ENCODE results near the gene PARD6G. TPM values are rescaled to one million over a fixed set of nuclear protein-coding genes. Genes with fewer than 3 reads are reported as not detected.
"Not testable (repeated sequence)": the region's sequence is repeated elsewhere in the genome, so short reads cannot be mapped to it uniquely, and the experiment has no call there.

PARD6G gene
- total and polyA plus RNA-seq, 4 donors: 11.8 to 20.3 (median 18.2) TPM

DNA sequence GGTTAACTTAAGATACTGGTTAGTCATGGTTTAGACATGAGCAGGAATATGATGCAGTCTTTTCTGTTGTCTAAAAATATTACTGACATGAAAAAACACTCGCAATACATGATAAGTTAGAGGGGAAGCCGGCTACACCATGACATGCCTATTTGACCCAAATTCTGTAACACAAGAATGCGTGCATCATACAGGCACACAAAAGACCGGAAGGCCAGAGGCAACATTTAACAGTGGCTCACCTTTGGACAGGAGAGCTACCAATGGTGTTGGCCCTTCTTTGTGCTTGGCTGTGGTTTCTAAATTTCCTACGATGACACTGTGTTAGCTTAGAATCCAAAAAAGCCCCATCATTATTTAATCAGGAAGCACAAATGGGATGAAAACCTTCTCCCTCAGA, 4.1 kb downstream of the PARD6G start:
- Histone ChIP-seq H3K36me3 (ENCODE audit: control insufficient read depth, insufficient read depth, low read length) (no peaks in the 10 kb centered on the region), H3K27me3 (ENCODE audit: control insufficient read depth, insufficient read depth, low read length) (no peaks in the 10 kb centered on the region), H3K4me3 (ENCODE audit: low read depth, low read length) (no peak overlapping the region), H3K27ac (ENCODE audit: low read depth, low read length) (no peak overlapping the region), H3K4me1 (ENCODE audit: control insufficient read depth, insufficient read depth, low read length) (peaks cover 13% of the 10 kb centered on the region), H3K9me3 (ENCODE audit: control insufficient read depth, insufficient read depth, low read length) (no peaks in the 10 kb centered on the region)
- no peak for DNase-seq (ENCODE audit: low read depth in 4 of 6, low spot score in 6 of 6)
- 91% methylated on average over 4 of the region's 5 CpGs for WGBS (ENCODE audit: insufficient coverage)

DNA sequence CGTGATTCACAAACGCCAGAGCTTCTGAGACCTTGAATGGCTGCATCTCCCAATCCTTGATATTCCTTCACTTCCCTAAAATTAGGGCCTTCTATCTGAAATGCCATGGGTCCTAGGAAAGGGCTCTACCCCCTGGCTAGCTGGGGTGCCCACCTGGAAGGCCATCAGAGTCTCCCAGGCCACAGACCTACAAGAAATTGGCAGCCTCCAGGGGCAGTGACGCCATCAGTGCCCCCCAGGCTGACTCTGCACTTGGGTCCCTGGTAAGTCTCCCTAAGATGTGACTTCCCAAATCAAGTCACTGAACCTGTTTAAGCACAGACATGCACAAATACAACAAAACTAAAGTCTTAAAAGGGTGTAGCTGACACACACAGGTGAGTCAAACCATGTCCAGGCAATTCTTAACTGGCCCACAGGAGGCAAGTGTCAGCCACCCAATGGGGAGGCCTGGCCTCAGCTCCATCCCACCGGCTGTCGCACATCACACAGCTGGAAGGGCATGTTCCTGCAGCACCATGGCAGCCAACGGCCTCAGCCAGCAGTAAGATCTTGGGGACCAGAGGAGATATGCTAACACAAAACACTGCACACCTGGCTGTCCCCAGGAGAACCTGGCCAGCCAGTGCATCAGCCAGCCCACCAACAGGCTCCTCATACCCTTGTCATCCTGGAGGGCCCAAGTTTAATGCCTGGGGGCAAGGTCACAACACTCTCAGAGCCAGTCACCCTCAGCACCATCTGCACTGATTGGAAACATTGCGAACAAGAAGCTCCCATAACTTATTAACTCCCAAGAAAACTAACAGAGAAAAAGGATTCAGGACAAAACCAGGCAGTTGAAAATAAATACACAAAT, 5.2 kb downstream of the PARD6G start:
- WGBS (ENCODE audit: insufficient coverage): 93% methylated on average over 6 of the region's 7 CpGs
- no peaks in the 10 kb centered on the region for H3K27me3 ChIP-seq (ENCODE audit: control insufficient read depth, insufficient read depth, low read length)
- no peaks in the 10 kb centered on the region for H3K36me3 ChIP-seq (ENCODE audit: control insufficient read depth, insufficient read depth, low read length)
- H3K4me3 ChIP-seq (ENCODE audit: low read depth, low read length): no peak overlapping the region
- no peak for DNase-seq (ENCODE audit: low read depth in 4 of 6, low spot score in 6 of 6)
- H3K27ac ChIP-seq (ENCODE audit: low read depth, low read length): no peak overlapping the region
- no peaks in the 10 kb centered on the region for H3K9me3 ChIP-seq (ENCODE audit: control insufficient read depth, insufficient read depth, low read length)
- H3K4me1 ChIP-seq (ENCODE audit: control insufficient read depth, insufficient read depth, low read length): peaks cover 8% of the 10 kb centered on the region

- Histone ChIP-seq H3K27me3 (ENCODE audit: control insufficient read depth, insufficient read depth, low read length) (no peaks in the 10 kb centered on the region), H3K4me3 (ENCODE audit: low read depth, low read length) (no peak overlapping the region), H3K4me1 (ENCODE audit: control insufficient read depth, insufficient read depth, low read length) (no peaks in the 10 kb centered on the region), H3K36me3 (ENCODE audit: control insufficient read depth, insufficient read depth, low read length) (no peaks in the 10 kb centered on the region), H3K27ac (ENCODE audit: low read depth, low read length) (no peak overlapping the region), H3K9me3 (ENCODE audit: control insufficient read depth, insufficient read depth, low read length) (no peaks in the 10 kb centered on the region)
- 72% methylated on average over 3 of the region's 5 CpGs for WGBS (ENCODE audit: insufficient coverage)
- no peak for DNase-seq (ENCODE audit: low read depth in 4 of 6, low spot score in 6 of 6)
Observed at GRCh38 chr18:80239830-80240229, 7.5 kb downstream of the PARD6G start.

DNA sequence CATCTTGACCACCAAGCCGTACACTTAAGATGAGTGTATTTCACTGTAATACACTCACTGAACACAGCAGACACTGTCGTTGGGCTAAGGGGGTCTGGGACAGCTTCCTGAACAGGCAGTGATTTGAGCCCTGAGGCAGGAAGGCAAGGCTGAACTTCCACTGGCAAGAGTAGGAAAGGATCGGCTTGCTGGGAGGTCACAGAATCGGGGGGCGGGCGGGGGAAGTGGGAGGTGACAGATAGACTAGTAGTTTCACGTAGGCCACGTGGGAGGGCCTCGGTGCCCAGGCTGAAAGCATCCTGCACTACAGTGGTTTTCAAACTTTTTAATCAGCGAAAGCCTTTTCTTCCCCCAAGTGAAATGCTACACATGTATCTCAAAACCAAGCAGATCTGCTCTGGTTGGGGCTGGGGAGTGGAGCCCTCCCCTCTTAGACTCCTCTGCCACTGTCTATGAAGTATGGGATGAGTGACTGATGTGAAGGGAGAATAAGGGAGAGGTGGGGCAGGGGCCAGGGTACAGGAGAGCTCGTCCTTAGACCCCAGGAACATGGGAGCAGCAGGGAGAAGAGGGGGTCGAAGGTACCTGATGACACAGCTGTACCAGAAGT, 8.6 kb downstream of the PARD6G start:
- no peaks in the 10 kb centered on the region for H3K9me3 ChIP-seq (ENCODE audit: control insufficient read depth, insufficient read depth, low read length)
- no peak for DNase-seq (ENCODE audit: low read depth in 4 of 6, low spot score in 6 of 6)
- no peaks in the 10 kb centered on the region for H3K36me3 ChIP-seq (ENCODE audit: control insufficient read depth, insufficient read depth, low read length)
- no peak overlapping the region for H3K4me3 ChIP-seq (ENCODE audit: low read depth, low read length)
- no peak overlapping the region for H3K27ac ChIP-seq (ENCODE audit: low read depth, low read length)
- H3K27me3 ChIP-seq (ENCODE audit: control insufficient read depth, insufficient read depth, low read length): no peaks in the 10 kb centered on the region
- peaks cover 1% of the 10 kb centered on the region for H3K4me1 ChIP-seq (ENCODE audit: control insufficient read depth, insufficient read depth, low read length)
- WGBS (ENCODE audit: insufficient coverage): 99% methylated on average over 8 of the region's 12 CpGs

DNA sequence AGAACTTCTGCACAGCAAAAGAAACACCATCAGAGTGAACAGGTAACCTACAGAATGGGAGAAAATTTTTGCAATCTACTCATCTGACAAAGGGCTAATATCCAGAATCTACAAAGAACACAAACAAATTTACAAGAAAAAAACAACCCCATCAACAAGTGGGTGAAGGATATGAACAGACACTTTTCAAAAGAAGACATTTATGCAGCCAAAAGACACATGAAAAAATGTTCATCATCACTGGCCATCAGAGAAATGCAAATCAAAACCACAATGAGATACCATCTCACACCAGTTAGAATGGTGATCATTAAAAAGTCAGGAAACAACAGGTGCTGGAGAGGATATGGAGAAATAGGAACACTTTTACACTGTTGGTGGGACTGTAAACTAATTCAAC, 9.8 kb downstream of the PARD6G start:
- H3K27me3 ChIP-seq (ENCODE audit: control insufficient read depth, insufficient read depth, low read length); H3K27ac ChIP-seq (ENCODE audit: low read depth, low read length); H3K4me1 ChIP-seq (ENCODE audit: control insufficient read depth, insufficient read depth, low read length); H3K9me3 ChIP-seq (ENCODE audit: control insufficient read depth, insufficient read depth, low read length); H3K4me3 ChIP-seq (ENCODE audit: low read depth, low read length); DNase-seq (ENCODE audit: low read depth in 4 of 6, low spot score in 6 of 6); H3K36me3 ChIP-seq (ENCODE audit: control insufficient read depth, insufficient read depth, low read length): not testable (repeated sequence)

- Histone ChIP-seq H3K9me3 (ENCODE audit: control insufficient read depth, insufficient read depth, low read length) (no peaks in the 10 kb centered on the region), H3K4me1 (ENCODE audit: control insufficient read depth, insufficient read depth, low read length) (peaks cover 8% of the 10 kb centered on the region), H3K4me3 (ENCODE audit: low read depth, low read length) (no peak overlapping the region), H3K36me3 (ENCODE audit: control insufficient read depth, insufficient read depth, low read length) (peaks cover 6% of the 10 kb centered on the region), H3K27ac (ENCODE audit: low read depth, low read length) (no peak overlapping the region), H3K27me3 (ENCODE audit: control insufficient read depth, insufficient read depth, low read length) (no peaks in the 10 kb centered on the region)
- DNase-seq (ENCODE audit: low read depth in 4 of 6, low spot score in 6 of 6): no peak
- WGBS (ENCODE audit: insufficient coverage): no CpG with 5 or more reads among the region's 2 CpGs
Observed at GRCh38 chr18:80234398-80234797, 12.9 kb downstream of the PARD6G start.

DNA sequence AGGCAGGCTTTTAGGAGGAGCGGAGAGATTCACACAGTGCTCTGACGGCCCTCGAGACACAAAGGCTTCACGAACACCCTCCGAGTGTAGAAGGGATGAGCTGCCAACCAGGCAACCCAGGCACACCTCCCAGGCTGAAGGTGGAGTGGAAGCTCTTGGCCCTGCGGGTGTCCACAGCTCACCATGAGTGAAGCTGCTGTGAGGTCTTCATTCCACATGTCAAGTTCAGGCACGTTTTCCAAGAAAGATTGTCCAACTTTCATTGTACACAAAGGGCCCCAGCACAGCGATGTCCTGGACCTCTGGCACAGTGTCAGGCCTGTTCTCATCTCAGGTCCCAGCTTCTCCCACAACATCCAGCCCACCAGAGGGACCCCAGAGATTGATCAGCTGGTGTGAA, 13.4 kb downstream of the PARD6G start:
- WGBS (ENCODE audit: insufficient coverage): 54% methylated on average over 8 of the region's 8 CpGs
- Histone ChIP-seq H3K4me3 (ENCODE audit: low read depth, low read length) (no peak overlapping the region), H3K27ac (ENCODE audit: low read depth, low read length) (no peak overlapping the region), H3K4me1 (ENCODE audit: control insufficient read depth, insufficient read depth, low read length) (peaks cover 8% of the 10 kb centered on the region), H3K9me3 (ENCODE audit: control insufficient read depth, insufficient read depth, low read length) (no peaks in the 10 kb centered on the region), H3K27me3 (ENCODE audit: control insufficient read depth, insufficient read depth, low read length) (no peaks in the 10 kb centered on the region), H3K36me3 (ENCODE audit: control insufficient read depth, insufficient read depth, low read length) (peaks cover 6% of the 10 kb centered on the region)
- no peak for DNase-seq (ENCODE audit: low read depth in 4 of 6, low spot score in 6 of 6)

GRCh38 chr18:80233201-80233835, 14.0 kb downstream of the PARD6G start:
- peaks cover 8% of the 10 kb centered on the region for H3K4me1 ChIP-seq (ENCODE audit: control insufficient read depth, insufficient read depth, low read length)
- no peak for DNase-seq (ENCODE audit: low read depth in 4 of 6, low spot score in 6 of 6)
- WGBS (ENCODE audit: insufficient coverage): 70% methylated on average over 4 of the region's 7 CpGs

GRCh38 chr18:80232710-80233109, 14.6 kb downstream of the PARD6G start:
- Histone ChIP-seq H3K27ac (ENCODE audit: low read depth, low read length) (no peak overlapping the region), H3K36me3 (ENCODE audit: control insufficient read depth, insufficient read depth, low read length) (peaks cover 9% of the 10 kb centered on the region), H3K9me3 (ENCODE audit: control insufficient read depth, insufficient read depth, low read length) (no peaks in the 10 kb centered on the region), H3K4me1 (ENCODE audit: control insufficient read depth, insufficient read depth, low read length) (peaks cover 8% of the 10 kb centered on the region), H3K4me3 (ENCODE audit: low read depth, low read length) (no peak overlapping the region), H3K27me3 (ENCODE audit: control insufficient read depth, insufficient read depth, low read length) (no peaks in the 10 kb centered on the region)
- WGBS (ENCODE audit: insufficient coverage): 100% methylated on average over 1 of the region's 4 CpGs
- DNase-seq (ENCODE audit: low read depth in 4 of 6, low spot score in 6 of 6): no peak

More at GRCh38 chr18:80233201-80233835, 14.0 kb downstream of the PARD6G start:
- H3K36me3 ChIP-seq (ENCODE audit: control insufficient read depth, insufficient read depth, low read length): peaks cover 6% of the 10 kb centered on the region
- no peaks in the 10 kb centered on the region for H3K27me3 ChIP-seq (ENCODE audit: control insufficient read depth, insufficient read depth, low read length)
- H3K4me3 ChIP-seq (ENCODE audit: low read depth, low read length): no peak overlapping the region
- H3K27ac ChIP-seq (ENCODE audit: low read depth, low read length): no peak overlapping the region
- H3K9me3 ChIP-seq (ENCODE audit: control insufficient read depth, insufficient read depth, low read length): no peaks in the 10 kb centered on the region

All from spinal cord (tissue), 10 donors.